ENCODE measurements around the gene TASP1. TPM values are rescaled to one million over a fixed set of nuclear protein-coding genes. Genes with fewer than 3 reads are reported as not detected.

TASP1 gene
- polyA plus RNA-seq, 3 donors, result 2.3 to 3.3 (median 2.6) TPM

DNA sequence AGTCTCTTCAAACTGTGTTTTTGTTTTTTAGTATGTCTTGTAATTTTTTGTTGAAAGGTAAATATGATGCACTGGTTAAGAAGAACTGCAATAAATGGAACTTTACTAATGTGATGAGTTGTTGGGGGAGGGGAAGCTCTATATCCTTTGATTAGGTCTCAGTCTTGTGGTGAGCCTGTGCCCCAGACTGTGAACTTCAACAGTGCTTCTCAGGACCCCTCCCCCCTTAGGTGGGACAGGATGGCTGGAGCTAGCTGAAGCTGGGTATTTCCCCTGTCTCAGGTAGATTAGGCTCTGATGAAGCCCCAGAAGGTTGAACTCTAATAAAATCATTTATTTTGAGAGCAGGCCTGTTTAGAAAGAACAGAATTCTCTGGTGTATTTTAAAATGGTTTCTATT is 31.4 kb upstream of the TASP1 start:
- intact Hi-C loops (cut with micrococcal nuclease), result no loop called here
- H3K36me3 Mint-ChIP-seq, result no peaks in the 10 kb centered on the region

DNA sequence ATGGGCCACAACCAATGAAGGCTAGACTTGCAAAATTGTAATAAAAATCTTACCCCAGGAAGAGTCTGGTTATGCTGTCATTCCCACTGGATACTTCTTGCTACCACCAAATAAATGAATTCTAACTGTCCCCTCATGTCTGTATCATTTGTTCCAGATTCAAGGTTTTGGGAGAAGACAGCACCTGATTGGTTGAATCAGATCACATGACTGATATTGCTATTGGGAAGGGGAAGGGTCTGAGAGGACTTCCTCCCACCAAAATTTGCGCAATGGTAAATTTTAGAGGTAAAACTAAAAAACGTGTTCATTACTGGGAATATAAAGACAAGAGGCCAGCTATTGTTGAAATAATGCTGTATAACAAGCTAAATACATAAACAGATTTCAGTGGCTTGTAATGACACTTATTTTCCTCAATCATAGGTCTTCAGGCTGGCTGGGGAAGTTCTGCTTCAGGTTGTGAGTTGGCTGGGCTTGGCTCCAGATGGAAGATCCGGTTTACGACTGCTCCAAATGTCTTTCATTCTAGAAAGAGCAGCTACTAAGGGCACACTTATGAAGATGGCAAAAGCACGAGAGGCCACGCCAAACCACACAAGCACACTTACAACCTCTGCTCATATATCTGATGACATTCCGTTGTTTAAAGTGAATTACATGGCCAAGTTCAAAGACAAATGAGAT is 27.1 kb upstream of the TASP1 start:
- Histone ChIP-seq H3K79me2 (ENCODE audit: insufficient read depth, low read length) (no peaks in the 10 kb centered on the region), H3K27ac (ENCODE audit: low read depth in 1 of 2, low read length in 2 of 2) (no peak overlapping the region), H3K4me2 (replicated peaks; ENCODE audit: extremely low read depth, low read length, poor library complexity, severe bottlenecking) (no peak overlapping the region), H3K27me3 (ENCODE audit: control insufficient read depth in 2 of 2, insufficient read depth in 2 of 2, low read length in 2 of 2) (no peaks in the 10 kb centered on the region), H4K20me1 (ENCODE audit: insufficient read depth, low read length) (no peaks in the 10 kb centered on the region), H3K9ac (ENCODE audit: insufficient read depth, low read length, poor library complexity, severe bottlenecking) (no peak overlapping the region), H3K36me3 (replicated peaks in 1 of 2; ENCODE audit: control insufficient read depth in 1 of 2, insufficient read depth in 2 of 2, low read length in 2 of 2) (no peaks in the 10 kb centered on the region), H2AFZ (ENCODE audit: insufficient read depth, low read depth, low read length, poor library complexity, severe bottlenecking) (no peak overlapping the region), H3K9me3 (replicated peaks in 1 of 2; ENCODE audit: control insufficient read depth in 1 of 2, insufficient read depth in 1 of 2, low read length in 2 of 2) (no peaks in the 10 kb centered on the region), H3K4me3 (replicated peaks in 1 of 3; ENCODE audit: low read depth in 2 of 3, low read length in 3 of 3) (no peak overlapping the region), H3K4me1 (ENCODE audit: control insufficient read depth in 1 of 2, insufficient read depth in 2 of 2, low read length in 2 of 2) (no peaks in the 10 kb centered on the region)
- Mint-ChIP-seq H3K9me3 (peaks cover 0 to 3% (median 2%) of the 10 kb centered on the region in 7 donors), H3K36me3 (no peaks in the 10 kb centered on the region), H3K4me1 (no peaks in the 10 kb centered on the region), H3K4me3 (no peak overlapping the region), H3K27me3 (ENCODE audit: low read depth in 3 of 3) (peaks cover 12% of the 10 kb centered on the region in 3 donors), H3K27ac (no peak overlapping the region)
- DNase-seq, result no peak
- 100% methylated on average over 2 of the region's 7 CpGs for WGBS (ENCODE audit: insufficient coverage)
- intact Hi-C loops (cut with micrococcal nuclease), result no loop called here
- TF ChIP-seq, protein P1, sequence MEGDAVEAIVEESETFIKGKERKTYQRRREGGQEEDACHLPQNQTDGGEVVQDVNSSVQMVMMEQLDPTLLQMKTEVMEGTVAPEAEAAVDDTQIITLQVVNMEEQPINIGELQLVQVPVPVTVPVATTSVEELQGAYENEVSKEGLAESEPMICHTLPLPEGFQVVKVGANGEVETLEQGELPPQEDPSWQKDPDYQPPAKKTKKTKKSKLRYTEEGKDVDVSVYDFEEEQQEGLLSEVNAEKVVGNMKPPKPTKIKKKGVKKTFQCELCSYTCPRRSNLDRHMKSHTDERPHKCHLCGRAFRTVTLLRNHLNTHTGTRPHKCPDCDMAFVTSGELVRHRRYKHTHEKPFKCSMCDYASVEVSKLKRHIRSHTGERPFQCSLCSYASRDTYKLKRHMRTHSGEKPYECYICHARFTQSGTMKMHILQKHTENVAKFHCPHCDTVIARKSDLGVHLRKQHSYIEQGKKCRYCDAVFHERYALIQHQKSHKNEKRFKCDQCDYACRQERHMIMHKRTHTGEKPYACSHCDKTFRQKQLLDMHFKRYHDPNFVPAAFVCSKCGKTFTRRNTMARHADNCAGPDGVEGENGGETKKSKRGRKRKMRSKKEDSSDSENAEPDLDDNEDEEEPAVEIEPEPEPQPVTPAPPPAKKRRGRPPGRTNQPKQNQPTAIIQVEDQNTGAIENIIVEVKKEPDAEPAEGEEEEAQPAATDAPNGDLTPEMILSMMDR (IDR thresholded peaks at IDR 0.05), result no peak

More for the DNA sequence above, 31.4 kb upstream of the TASP1 start:
- no peak overlapping the region for H3K4me2 ChIP-seq (replicated peaks; ENCODE audit: extremely low read depth, low read length, poor library complexity, severe bottlenecking)
- H3K36me3 ChIP-seq (replicated peaks in 1 of 2; ENCODE audit: control insufficient read depth in 1 of 2, insufficient read depth in 2 of 2, low read length in 2 of 2), result no peaks in the 10 kb centered on the region
- no peak overlapping the region for H3K4me3 ChIP-seq (replicated peaks in 1 of 3; ENCODE audit: low read depth in 2 of 3, low read length in 3 of 3)
- Mint-ChIP-seq H3K4me1 (no peaks in the 10 kb centered on the region), H3K27ac (no peak overlapping the region), H3K27me3 (ENCODE audit: low read depth in 3 of 3) (peaks cover 2 to 10% (median 3%) of the 10 kb centered on the region in 3 donors), H3K9me3 (peaks cover 0 to 10% (median 4%) of the 10 kb centered on the region in 7 donors), H3K4me3 (no peak overlapping the region)
- no peaks in the 10 kb centered on the region for H3K27me3 ChIP-seq (ENCODE audit: control insufficient read depth in 2 of 2, insufficient read depth in 2 of 2, low read length in 2 of 2)
- no peak for DNase-seq
- H4K20me1 ChIP-seq (ENCODE audit: insufficient read depth, low read length), result no peaks in the 10 kb centered on the region
- TF ChIP-seq, protein P1 (IDR thresholded peaks at IDR 0.05), result no peak
- no peaks in the 10 kb centered on the region for H3K9me3 ChIP-seq (replicated peaks in 1 of 2; ENCODE audit: control insufficient read depth in 1 of 2, insufficient read depth in 1 of 2, low read length in 2 of 2)
- no peak overlapping the region for H3K9ac ChIP-seq (ENCODE audit: insufficient read depth, low read length, poor library complexity, severe bottlenecking)
- H3K4me1 ChIP-seq (ENCODE audit: control insufficient read depth in 1 of 2, insufficient read depth in 2 of 2, low read length in 2 of 2), result no peaks in the 10 kb centered on the region
- no peak overlapping the region for H3K27ac ChIP-seq (ENCODE audit: low read depth in 1 of 2, low read length in 2 of 2)
- H3K79me2 ChIP-seq (ENCODE audit: insufficient read depth, low read length), result no peaks in the 10 kb centered on the region
- H2AFZ ChIP-seq (ENCODE audit: insufficient read depth, low read depth, low read length, poor library complexity, severe bottlenecking), result no peak overlapping the region
